ENCODE measurements around the gene CAMK2B.

Gene CAMK2B

DNA sequence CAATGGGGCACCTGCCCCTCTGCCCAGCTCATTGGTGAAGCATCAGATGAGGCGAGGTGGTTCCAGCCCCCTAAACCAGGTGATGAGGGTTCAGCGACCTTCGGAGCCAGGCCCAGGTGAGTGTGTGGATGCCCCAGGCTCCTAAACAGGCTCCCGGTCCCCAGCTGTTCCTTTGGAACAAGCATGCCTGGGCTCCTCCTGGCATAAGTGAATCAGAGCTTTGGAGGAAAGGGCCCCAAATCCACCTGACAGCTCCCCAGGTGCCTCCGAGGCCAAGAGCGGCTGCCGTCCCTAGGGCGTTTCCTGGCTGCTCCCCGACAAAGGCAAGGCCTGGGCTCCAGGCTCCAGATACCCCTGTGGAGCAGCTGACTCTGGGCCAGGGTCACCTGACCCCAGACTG, 63.4 kb downstream of the CAMK2B start:
- H3K4me3 ChIP-seq (ENCODE audit: low read length) = no peak overlapping the region
- DNase-seq (ENCODE audit: low read depth) = no peak
- TF ChIP-seq CTCF (conservative IDR thresholded peaks at IDR 0.05; ENCODE audit: low read length) = no peak

GRCh38 chr7:44261240-44261639, 64.2 kb downstream of the CAMK2B start:
- no peak for TF ChIP-seq CTCF (conservative IDR thresholded peaks at IDR 0.05; ENCODE audit: low read length)
- no peak for DNase-seq (ENCODE audit: low read depth)
- H3K4me3 ChIP-seq (ENCODE audit: low read length) = no peak overlapping the region

DNA sequence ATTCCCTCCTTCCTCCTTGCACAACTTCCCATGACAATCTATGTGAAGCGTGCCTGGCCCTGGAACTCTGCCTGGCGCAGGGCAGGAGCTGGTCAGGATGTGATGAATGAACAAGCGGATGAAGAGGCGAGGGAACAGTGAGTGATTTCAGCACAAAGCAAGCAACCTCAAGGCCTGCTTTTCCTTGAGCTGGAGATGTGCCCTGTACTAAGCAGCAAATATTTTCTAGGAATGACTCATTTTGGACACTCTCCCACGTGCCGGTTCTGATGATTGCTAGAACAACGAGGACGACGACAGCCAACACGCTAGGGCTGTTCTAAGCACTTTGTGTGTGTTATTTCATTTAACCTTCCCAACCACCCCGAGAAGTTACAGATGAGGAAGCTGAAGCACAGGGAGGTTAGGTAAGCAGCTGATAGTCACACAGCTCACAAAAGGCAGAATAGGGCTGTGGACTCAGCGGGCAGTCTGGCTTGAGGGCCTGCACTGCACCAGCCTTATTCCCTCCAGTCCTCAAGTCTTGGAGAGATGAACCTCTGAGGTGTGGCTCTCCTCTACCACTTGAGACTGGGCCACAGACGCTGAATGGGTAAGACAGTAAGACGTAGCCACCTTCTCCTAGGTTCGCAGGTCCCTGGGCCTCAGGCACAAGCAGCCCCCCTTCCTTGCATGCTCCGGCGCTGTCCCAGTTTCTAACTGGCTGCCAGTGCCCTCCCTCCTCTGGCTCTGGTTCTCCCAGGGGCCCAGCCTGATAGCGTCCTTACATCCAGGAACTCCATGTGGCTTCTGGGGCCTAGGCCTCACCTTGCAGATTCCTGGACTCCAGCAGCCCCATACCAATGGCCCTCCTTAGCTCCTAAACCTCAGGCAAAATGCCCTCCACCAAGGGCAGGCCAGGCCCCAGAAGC, 65.6 kb downstream of the CAMK2B start:
- peak; percentile 99 for DNase-seq (ENCODE audit: low read depth)
- H3K4me3 ChIP-seq (ENCODE audit: low read length) = no peak overlapping the region
- no peak for TF ChIP-seq CTCF (conservative IDR thresholded peaks at IDR 0.05; ENCODE audit: low read length)

DNA sequence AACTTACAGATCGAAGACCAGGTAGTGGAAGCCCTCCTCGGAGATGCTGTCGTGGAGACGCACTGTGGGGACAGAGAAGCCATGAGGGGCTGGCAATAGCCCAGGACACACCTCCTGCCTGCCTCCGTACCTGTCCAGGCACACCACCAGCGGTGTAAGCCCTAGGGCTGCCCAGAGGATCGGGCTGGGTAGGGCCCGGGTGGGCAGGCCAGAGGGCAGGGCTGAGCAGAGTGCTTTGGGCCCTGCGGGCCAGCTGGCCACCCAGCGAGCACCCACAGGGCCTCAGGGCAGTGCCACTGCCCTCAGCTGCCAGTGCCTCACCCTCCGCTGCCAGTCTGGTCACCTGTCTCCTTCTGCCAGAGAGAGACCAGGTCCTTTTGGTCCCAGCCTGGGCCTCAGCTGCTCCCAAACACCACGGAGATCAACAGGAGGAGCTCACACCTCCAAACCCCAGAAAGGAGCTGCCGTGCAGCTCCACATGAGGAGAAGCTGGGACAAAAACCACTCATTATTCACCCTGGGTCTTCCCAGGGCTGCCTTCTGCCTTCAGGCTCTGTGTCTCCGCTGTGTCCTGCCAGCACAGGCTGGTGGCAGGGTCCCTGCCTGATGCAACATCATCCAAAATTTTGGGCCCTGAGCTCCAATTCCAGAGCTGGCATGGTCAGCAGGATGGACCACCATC, 66.4 kb downstream of the CAMK2B start:
- no peak for DNase-seq (ENCODE audit: low read depth)
- no peak for TF ChIP-seq CTCF (conservative IDR thresholded peaks at IDR 0.05; ENCODE audit: low read length)
- H3K4me3 ChIP-seq (ENCODE audit: low read length) = no peak overlapping the region

- TF ChIP-seq CTCF (conservative IDR thresholded peaks at IDR 0.05; ENCODE audit: low read length) = no peak
- no peak for DNase-seq (ENCODE audit: low read depth)
- H3K4me3 ChIP-seq (ENCODE audit: low read length) = no peak overlapping the region
These were observed 67.0 kb downstream of the CAMK2B start for GRCh38 chr7:44258423-44258760.

DNA sequence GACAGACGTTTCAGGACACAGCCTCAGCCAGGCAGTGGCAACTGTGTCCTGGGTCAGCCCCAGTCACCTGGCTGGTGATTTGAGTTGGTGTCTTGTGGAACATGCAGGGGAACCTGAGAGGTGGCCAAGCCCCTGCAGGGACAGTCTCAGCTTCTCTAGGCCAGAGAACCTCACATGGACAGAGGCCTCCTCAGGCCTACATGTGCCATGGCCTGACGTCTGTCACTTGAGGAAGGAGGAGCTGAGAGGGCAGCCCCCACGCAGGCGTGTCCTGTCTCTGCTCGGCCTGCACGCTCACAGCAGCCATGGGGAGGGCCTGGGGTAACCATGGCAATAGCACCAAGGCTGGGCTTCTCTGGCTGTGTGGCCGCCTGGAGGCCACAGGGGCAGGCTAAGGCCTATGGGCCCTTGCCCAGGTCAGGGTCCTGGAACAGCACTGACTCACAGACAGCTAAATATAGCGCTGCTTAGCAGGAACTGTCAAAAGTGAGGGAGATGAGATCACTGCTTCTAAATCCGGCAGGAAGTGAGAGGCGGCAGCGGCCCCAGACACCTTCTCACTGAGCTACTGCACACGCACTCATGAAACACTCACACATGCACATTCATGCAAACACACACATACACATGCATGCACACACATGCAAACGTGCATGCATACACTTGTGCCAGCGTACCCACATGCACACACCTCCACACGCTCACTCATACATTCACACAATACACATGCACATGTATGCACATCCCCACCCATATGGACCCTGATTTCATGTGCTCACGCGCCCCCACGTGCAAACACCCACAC, 67.6 kb downstream of the CAMK2B start:
- H3K4me3 ChIP-seq (ENCODE audit: low read length) = no peak overlapping the region
- DNase-seq (ENCODE audit: low read depth) = peak; percentile 82
- TF ChIP-seq CTCF (conservative IDR thresholded peaks at IDR 0.05; ENCODE audit: low read length) = no peak; the same call in 1 of the 2 replicates
